Dermis blood vessel endothelial cell (primary cell): ENCODE results near the gene CREB3. TPM values are rescaled to one million over a fixed set of nuclear protein-coding genes. Genes with fewer than 3 reads are reported as not detected.
A peak's percentile ranks its signal among the peaks of the same experiment; 100 is the strongest.

Experiments
- DNase-seq: peaks from one replicate; pipeline ENCODE4 v3.0.0; 2010
- total RNA-seq: library from RNA; depleted of rRNA; stranded (reverse); fragments of >200 nt; gene quantifications from 2 replicates; pipeline ENCODE4 v1.2.3, GENCODE V29; 2014

Gene CREB3
- total RNA-seq, 1 donor from 2014 or later: 66.5 TPM

- no peak for DNase-seq
These were observed 28.4 kb upstream of the CREB3 start for GRCh38 chr9:35703906-35704672.

GRCh38 chr9:35705372-35705771, 27.1 kb upstream of the CREB3 start:
- no peak for DNase-seq

- no peak for DNase-seq
These were observed 26.5 kb upstream of the CREB3 start for GRCh38 chr9:35705836-35706430.

- DNase-seq: no peak
These were observed 25.5 kb upstream of the CREB3 start for GRCh38 chr9:35706951-35707350.

- DNase-seq: no peak
These were observed 24.3 kb upstream of the CREB3 start for GRCh38 chr9:35708146-35708545.

- no peak for DNase-seq
These were observed 21.5 kb upstream of the CREB3 start for GRCh38 chr9:35710818-35711500.

GRCh38 chr9:35711501-35712428, 20.7 kb upstream of the CREB3 start:
- no peak for DNase-seq

GRCh38 chr9:35712762-35713400, 19.6 kb upstream of the CREB3 start:
- DNase-seq: no peak

GRCh38 chr9:35713578-35713977, 18.9 kb upstream of the CREB3 start:
- no peak for DNase-seq

- no peak for DNase-seq
These were observed 18.3 kb upstream of the CREB3 start for GRCh38 chr9:35714123-35714522.

- no peak for DNase-seq
These were observed 17.8 kb upstream of the CREB3 start for GRCh38 chr9:35714579-35715252.

- DNase-seq: no peak
These were observed 16.2 kb upstream of the CREB3 start for GRCh38 chr9:35716230-35716629.

GRCh38 chr9:35717132-35717870, 15.2 kb upstream of the CREB3 start:
- no peak for DNase-seq

- no peak for DNase-seq
These were observed 13.6 kb upstream of the CREB3 start for GRCh38 chr9:35718721-35719511.

GRCh38 chr9:35719546-35719945, 12.9 kb upstream of the CREB3 start:
- DNase-seq: no peak

GRCh38 chr9:35723426-35723825, 9.0 kb upstream of the CREB3 start:
- no peak for DNase-seq

GRCh38 chr9:35723908-35724307, 8.6 kb upstream of the CREB3 start:
- DNase-seq: no peak

GRCh38 chr9:35725362-35725761, 7.1 kb upstream of the CREB3 start:
- DNase-seq: no peak

- peak; percentile 72 for DNase-seq
These were observed 5.5 kb upstream of the CREB3 start for GRCh38 chr9:35726931-35727330.

- no peak for DNase-seq
These were observed 4.8 kb upstream of the CREB3 start for GRCh38 chr9:35727676-35728040.
